Spleen (tissue), 11 donors: Measurements from ENCODE around the gene CARS2. TPM values are rescaled to one million over a fixed set of nuclear protein-coding genes. Genes with fewer than 3 reads are reported as not detected.

Experiments used
- DNase-seq: peaks from one replicate; pipeline ENCODE4 v3.0.0-alpha.2; 2020
- H3K27ac ChIP-seq, 8 donors: fragments of 200-600 bp; sonication (generic) in 7 of 8; 1 replicate in 4 of 8; 2 replicates in 4 of 8; pipeline versions ENCODE4 v1.5.0 to v1.8.0; 2016 to 2021; ENCODE audit warnings: inconsistent platforms in 4 of 8, mild to moderate bottlenecking in 4 of 8, moderate library complexity in 1 of 8
- H3K27me3 ChIP-seq, 7 donors: fragments of 200-600 bp; sonication (generic) in 6 of 7; replicated peaks in 1 of 7; 1 replicate in 4 of 7; 2 replicates in 3 of 7; pipeline versions ENCODE4 v1.5.0 to v1.8.0; 2016 to 2021; ENCODE audit warnings: inconsistent platforms in 3 of 7, mild to moderate bottlenecking in 1 of 7
- H3K36me3 ChIP-seq, 6 donors: fragments of 200-600 bp; sonication (generic) in 5 of 6; 1 replicate in 4 of 6; 2 replicates in 2 of 6; pipeline versions ENCODE4 v1.5.0 to v1.8.0; 2016 to 2021; ENCODE audit warnings: inconsistent platforms in 2 of 6
- H3K4me1 ChIP-seq, 6 donors: fragments of 200-600 bp; sonication (generic) in 5 of 6; 1 replicate in 3 of 6; 2 replicates in 3 of 6; pipeline versions ENCODE4 v1.5.0 to v1.8.0; 2016 to 2021; ENCODE audit warnings: inconsistent platforms in 3 of 6
- H3K4me3 ChIP-seq, 8 donors: fragments of 200-600 bp; sonication (generic) in 7 of 8; 1 replicate in 4 of 8; 2 replicates in 4 of 8; pipeline versions ENCODE4 v1.5.0 to v1.8.0; 2016 to 2021; ENCODE audit warnings: inconsistent platforms in 4 of 8, mild to moderate bottlenecking in 4 of 8, moderate library complexity in 2 of 8
- H3K9me3 ChIP-seq, 8 donors: fragments of 200-600 bp; sonication (generic) in 7 of 8; 1 replicate in 4 of 8; 2 replicates in 4 of 8; pipeline versions ENCODE4 v1.5.0 to v1.8.0; 2016 to 2021; ENCODE audit warnings: inconsistent platforms in 4 of 8
- CTCF ChIP-seq, 11 experiments: fragments of 200-600 bp in 7 of 11; fragments of 450-650 bp in 4 of 11; sonication (generic) in 4 of 11; IDR thresholded peaks in 8 of 11; conservative IDR thresholded peaks in 3 of 11; 1 replicate in 7 of 11; 2 replicates in 4 of 11; pipeline versions ENCODE4 v1.4.0 to v1.8.0; 2016 to 2021; ENCODE audit warnings: antibody characterized with exemption in 11 of 11, inconsistent platforms in 4 of 11, mild to moderate bottlenecking in 1 of 11
- POLR2A ChIP-seq, 3 donors: fragments of 450-650 bp; IDR thresholded peaks; one replicate each; pipeline ENCODE4 v1.5.1; 2017; ENCODE audit warnings: antibody characterized with exemption in 3 of 3, mild to moderate bottlenecking in 1 of 3
- POLR2AphosphoS5 ChIP-seq, 3 donors: sonication (generic); formaldehyde crosslinking; IDR thresholded peaks; one replicate each; pipeline ENCODE4 v1.5.1; 2017; ENCODE audit warnings: antibody characterized with exemption in 3 of 3
- WGBS, 5 donors: extraction: QIAGEN DNeasy Blood & Tissue Kit in 3 of 5; methylation state at CpG; one replicate each; pipeline versions ENCODE4 v1.1.5 to v1.1.7; 2013 to 2018; 5-methylcytosine and 5-hydroxymethylcytosine counted together
- intact Hi-C: fragments of 100-400 bp; cut with DNase I; formaldehyde crosslinking; loops from one replicate; pipeline ENCODE4 v1.15.0; 2023; ENCODE audit warnings: low total_unique reads
- polyA plus RNA-seq, 3 donors: library from polyadenylated mRNA; stranded (reverse); fragments of 200-250 nt; gene quantifications; one replicate each; pipeline ENCODE4 v1.2.1, GENCODE V29; 2013
- total RNA-seq, 7 donors: library from RNA; depleted of rRNA in 3 of 7; stranded (reverse); fragments of >200 nt in 3 of 7; fragmentation: NEBNext Ultra II Directional in 4 of 7; extraction: Animal tissue kit (Norgen Biotek cat#: 25700) in 4 of 7; gene quantifications; one replicate each; pipeline versions ENCODE4 v1.1.0 to v1.2.1, GENCODE V29; 2016 to 2021
- donor health status: healthy with polysubstance abuse.
- donor health status: DM: no; HTN: no; CAD: no; lungs with moderate emphysema.
- donor health status: DM: no; HTN: no; CAD: no.
- donor health status: Bipolar disorder and iron deficiency.
- donor health status: healthy.
- donor health status: DM: no; HTN: no; CAD: no.
- donor health status: DM: yes; HTN: yes; CAD: no.

The CARS2 gene
- total and polyA plus RNA-seq, 10 donors, result 63.9 to 113 (median 80.5) TPM

DNA sequence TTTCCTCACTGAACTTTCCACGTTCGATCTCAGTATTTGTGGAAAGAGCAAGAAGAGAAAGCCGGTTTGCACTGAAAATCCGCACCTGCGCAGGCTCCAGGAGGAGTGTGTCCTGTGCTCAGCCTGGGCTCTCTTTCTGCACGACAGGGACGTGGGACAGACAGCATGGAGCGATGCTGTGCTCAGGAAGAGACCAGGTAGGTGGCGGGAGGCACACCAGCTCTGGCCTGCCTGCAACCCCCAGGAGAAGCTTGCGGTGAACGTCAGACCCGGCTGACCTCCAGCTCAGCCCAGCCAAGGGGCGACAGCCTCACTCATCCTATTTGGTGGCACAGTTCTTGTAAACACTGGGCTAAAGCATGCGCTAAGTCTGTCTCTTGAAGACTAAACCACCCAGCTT lies 54.6 kb downstream of the CARS2 start:
- 89 to 93% (median 90%) methylated on average over 10 to 14 of the region's 14 CpGs for WGBS, 5 donors
- TF ChIP-seq CTCF (IDR thresholded peaks at IDR 0.05 in 8 of 11, conservative IDR thresholded peaks at IDR 0.05 in 3 of 11) (no peak), POLR2AphosphoS5 (IDR thresholded peaks at IDR 0.05) (no peak), POLR2A (IDR thresholded peaks at IDR 0.05) (no peak)
- Histone ChIP-seq H3K36me3 (peaks cover 0 to 95% (median 29%) of the 10 kb centered on the region in 6 donors), H3K9me3 (no peaks in the 10 kb centered on the region), H3K27me3 (no peaks in the 10 kb centered on the region), H3K4me3 (no peak overlapping the region), H3K27ac (no peak overlapping the region), H3K4me1 (peaks cover 0 to 55% (median 9%) of the 10 kb centered on the region in 6 donors)
- peak; percentile 70 for DNase-seq
- intact Hi-C loops, result no loop called here

GRCh38 chr13:110650436-110650835 lies 55.5 kb downstream of the CARS2 start:
- no peak for TF ChIP-seq POLR2A (IDR thresholded peaks at IDR 0.05)
- TF ChIP-seq CTCF (IDR thresholded peaks at IDR 0.05 in 8 of 11, conservative IDR thresholded peaks at IDR 0.05 in 3 of 11), result no peak
- peak in 1 of 3 donors; percentile 23 for TF ChIP-seq POLR2AphosphoS5 (IDR thresholded peaks at IDR 0.05)
- no peaks in the 10 kb centered on the region for H3K27me3 ChIP-seq
- no peaks in the 10 kb centered on the region for H3K9me3 ChIP-seq
- H3K4me3 ChIP-seq, result no peak overlapping the region
- DNase-seq, result peak; percentile 74
- intact Hi-C loops, result no loop called here
- H3K36me3 ChIP-seq, result peaks cover 0 to 95% (median 36%) of the 10 kb centered on the region in 6 donors
- H3K4me1 ChIP-seq, result peaks cover 0 to 54% (median 6%) of the 10 kb centered on the region in 6 donors
- 93 to 96% (median 93%) methylated on average over 14 of the region's 14 CpGs for WGBS, 5 donors
- H3K27ac ChIP-seq, result no peak overlapping the region

- peak; percentile 63 for DNase-seq
- 83 to 92% (median 91%) methylated on average over 7 of the region's 7 CpGs for WGBS, 5 donors
- intact Hi-C loops, result no loop called here
- no peak overlapping the region for H3K27ac ChIP-seq
- no peaks in the 10 kb centered on the region for H3K9me3 ChIP-seq
- peaks cover 0 to 58% (median 13%) of the 10 kb centered on the region in 6 donors for H3K4me1 ChIP-seq
- H3K36me3 ChIP-seq, result peaks cover 0 to 98% (median 37%) of the 10 kb centered on the region in 6 donors
- no peaks in the 10 kb centered on the region for H3K27me3 ChIP-seq
- H3K4me3 ChIP-seq, result no peak overlapping the region
- TF ChIP-seq POLR2AphosphoS5 (IDR thresholded peaks at IDR 0.05) (no peak), POLR2A (IDR thresholded peaks at IDR 0.05) (no peak), CTCF (IDR thresholded peaks at IDR 0.05 in 8 of 11, conservative IDR thresholded peaks at IDR 0.05 in 3 of 11) (no peak)
These were observed 56.4 kb downstream of the CARS2 start for GRCh38 chr13:110649551-110649950.

GRCh38 chr13:110648848-110649421 lies 57.0 kb downstream of the CARS2 start:
- Histone ChIP-seq H3K27ac (no peak overlapping the region), H3K4me3 (no peak overlapping the region), H3K27me3 (no peaks in the 10 kb centered on the region), H3K4me1 (peaks cover 0 to 62% (median 16%) of the 10 kb centered on the region in 6 donors), H3K9me3 (no peaks in the 10 kb centered on the region), H3K36me3 (peaks cover 0 to 98% (median 39%) of the 10 kb centered on the region in 6 donors)
- intact Hi-C loops, result no loop called here
- TF ChIP-seq POLR2AphosphoS5 (IDR thresholded peaks at IDR 0.05) (no peak), POLR2A (IDR thresholded peaks at IDR 0.05) (no peak), CTCF (IDR thresholded peaks at IDR 0.05 in 8 of 11, conservative IDR thresholded peaks at IDR 0.05 in 3 of 11) (no peak)
- WGBS, 5 donors, result 91 to 94% (median 93%) methylated on average over 35 of the region's 35 CpGs
- peak; percentile 69 for DNase-seq
